Measurements from ENCODE around the gene ZNF281. TPM values are rescaled to one million over a fixed set of nuclear protein-coding genes. Genes with fewer than 3 reads are reported as not detected.

The ZNF281 gene
- total RNA-seq, 6 experiments from 2014 or later, result 12.6 to 15.2 (median 13.8) TPM

- intact Hi-C loops (cut with DNase I), result no loop called here
- no peaks in the 10 kb centered on the region for H3K9me3 ChIP-seq
- no peaks in the 10 kb centered on the region for H3K27me3 ChIP-seq
- no peak for DNase-seq
- 26% methylated on average over 3 of the region's 3 CpGs for WGBS (ENCODE audit: insufficient coverage, low coverage, low lambda C conversion rate, missing lambda C conversion rate)
- H3K4me3 ChIP-seq, result no peak overlapping the region
- peak overlapping the region; percentile 51 to 70 (median 51) for H3K27ac ChIP-seq
- no peaks in the 10 kb centered on the region for H3K36me3 ChIP-seq
- ATAC-seq, result peak; percentile 70 to 89 (median 83)
- peaks cover 0 to 21% (median 5%) of the 10 kb centered on the region in 4 donors for H3K4me1 ChIP-seq
- no peak for TF ChIP-seq POLR2A (IDR thresholded peaks at IDR 0.05)
- TF ChIP-seq, protein P1, sequence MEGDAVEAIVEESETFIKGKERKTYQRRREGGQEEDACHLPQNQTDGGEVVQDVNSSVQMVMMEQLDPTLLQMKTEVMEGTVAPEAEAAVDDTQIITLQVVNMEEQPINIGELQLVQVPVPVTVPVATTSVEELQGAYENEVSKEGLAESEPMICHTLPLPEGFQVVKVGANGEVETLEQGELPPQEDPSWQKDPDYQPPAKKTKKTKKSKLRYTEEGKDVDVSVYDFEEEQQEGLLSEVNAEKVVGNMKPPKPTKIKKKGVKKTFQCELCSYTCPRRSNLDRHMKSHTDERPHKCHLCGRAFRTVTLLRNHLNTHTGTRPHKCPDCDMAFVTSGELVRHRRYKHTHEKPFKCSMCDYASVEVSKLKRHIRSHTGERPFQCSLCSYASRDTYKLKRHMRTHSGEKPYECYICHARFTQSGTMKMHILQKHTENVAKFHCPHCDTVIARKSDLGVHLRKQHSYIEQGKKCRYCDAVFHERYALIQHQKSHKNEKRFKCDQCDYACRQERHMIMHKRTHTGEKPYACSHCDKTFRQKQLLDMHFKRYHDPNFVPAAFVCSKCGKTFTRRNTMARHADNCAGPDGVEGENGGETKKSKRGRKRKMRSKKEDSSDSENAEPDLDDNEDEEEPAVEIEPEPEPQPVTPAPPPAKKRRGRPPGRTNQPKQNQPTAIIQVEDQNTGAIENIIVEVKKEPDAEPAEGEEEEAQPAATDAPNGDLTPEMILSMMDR (IDR thresholded peaks at IDR 0.05), result no peak
Observed at GRCh38 chr1:200379940-200380588, 29.8 kb downstream of the ZNF281 start.

DNA sequence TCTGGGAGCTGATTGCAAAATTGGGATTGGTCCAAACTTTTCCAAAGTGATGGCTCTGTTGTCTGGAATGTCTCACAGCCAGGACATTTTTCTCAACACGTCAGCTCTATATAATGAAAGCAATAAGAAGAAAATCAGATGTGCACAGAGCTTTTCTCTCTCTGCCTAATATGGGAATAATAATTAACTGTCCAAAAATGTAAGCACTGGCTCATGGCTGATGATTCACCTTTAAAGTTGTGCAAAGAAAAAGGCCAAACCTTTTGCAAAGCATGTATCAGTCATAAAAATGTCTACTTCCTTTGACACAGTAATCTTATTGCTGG, 30.4 kb downstream of the ZNF281 start:
- Histone ChIP-seq H3K27me3 (no peaks in the 10 kb centered on the region), H3K36me3 (no peaks in the 10 kb centered on the region), H3K4me3 (no peak overlapping the region), H3K27ac (peak overlapping the region; percentile 11 to 70 (median 34)), H3K9me3 (no peaks in the 10 kb centered on the region), H3K4me1 (peaks cover 0 to 22% (median 5%) of the 10 kb centered on the region in 4 donors)
- DNase-seq (no peak), ATAC-seq (peak in 3 of 4 donors; percentile 9 to 59 (median 31))
- TF ChIP-seq POLR2A (IDR thresholded peaks at IDR 0.05), result no peak
- TF ChIP-seq, protein P1 (IDR thresholded peaks at IDR 0.05), result no peak
- 25% methylated on average over 1 of the region's 1 CpG for WGBS (ENCODE audit: insufficient coverage, low coverage, low lambda C conversion rate, missing lambda C conversion rate)
- intact Hi-C loops (cut with DNase I), result no loop called here

DNA sequence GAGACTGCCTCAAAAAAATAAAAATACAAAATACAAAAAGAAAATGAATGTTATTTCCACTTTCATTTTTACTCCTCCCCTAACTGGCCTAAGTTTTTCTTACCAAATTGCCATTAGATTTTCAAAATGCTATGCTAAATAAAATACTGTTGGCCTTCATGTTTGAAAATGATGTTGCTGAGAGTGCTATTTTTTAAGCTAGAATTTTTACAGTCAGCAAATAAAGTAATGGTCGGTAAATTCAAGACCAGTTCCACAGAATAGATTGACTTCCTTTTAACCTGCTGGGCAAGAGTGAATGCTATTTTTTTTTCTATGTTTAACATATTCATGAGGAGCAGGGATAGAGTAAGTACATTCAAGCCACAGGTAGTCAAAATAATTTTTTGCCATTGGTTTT, 31.7 kb downstream of the ZNF281 start:
- Histone ChIP-seq H3K4me3 (no peak overlapping the region), H3K9me3 (no peaks in the 10 kb centered on the region), H3K27ac (no peak overlapping the region), H3K4me1 (peaks cover 0 to 35% (median 8%) of the 10 kb centered on the region in 4 donors), H3K36me3 (no peaks in the 10 kb centered on the region), H3K27me3 (no peaks in the 10 kb centered on the region)
- no peak for TF ChIP-seq POLR2A (IDR thresholded peaks at IDR 0.05)
- TF ChIP-seq, protein P1 (IDR thresholded peaks at IDR 0.05), result no peak
- no peak for ATAC-seq
- intact Hi-C loops (cut with DNase I), result no loop called here
- DNase-seq, result no peak
- 41% methylated on average over 1 of the region's 1 CpG for WGBS (ENCODE audit: insufficient coverage, low coverage, low lambda C conversion rate, missing lambda C conversion rate)

DNA sequence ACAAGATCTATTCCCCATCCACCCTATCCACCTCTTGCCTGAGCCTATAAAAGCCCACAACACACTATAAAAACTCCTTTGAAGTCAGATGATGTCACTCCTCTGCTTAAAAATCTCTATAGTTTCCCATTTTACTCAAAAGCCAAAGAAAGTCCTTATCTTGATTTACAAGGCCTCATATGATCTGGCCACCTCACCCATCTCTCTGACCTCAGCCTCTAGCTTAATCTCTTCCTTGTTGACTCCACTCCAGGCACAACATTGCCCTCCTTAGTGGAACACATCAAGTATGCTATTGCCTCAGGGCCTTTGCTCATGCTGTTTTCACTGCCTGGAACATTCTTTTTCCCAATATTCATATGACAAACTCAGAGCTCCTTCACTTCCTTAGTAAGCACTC, 33.3 kb downstream of the ZNF281 start:
- DNase-seq (no peak), ATAC-seq (no peak)
- intact Hi-C loops (cut with DNase I), result no loop called here

More for the DNA sequence above, 33.3 kb downstream of the ZNF281 start:
- Histone ChIP-seq H3K27ac (no peak overlapping the region), H3K36me3 (no peaks in the 10 kb centered on the region), H3K4me1 (peaks cover 0 to 50% (median 11%) of the 10 kb centered on the region in 4 donors), H3K27me3 (no peaks in the 10 kb centered on the region), H3K4me3 (no peak overlapping the region), H3K9me3 (no peaks in the 10 kb centered on the region)
- TF ChIP-seq, protein P1 (IDR thresholded peaks at IDR 0.05), result no peak
- no peak for TF ChIP-seq POLR2A (IDR thresholded peaks at IDR 0.05)
